K562 (cell line): ENCODE results near the gene CLCF1. TPM values are rescaled to one million over a fixed set of nuclear protein-coding genes. Genes with fewer than 3 reads are reported as not detected.
A peak's percentile ranks its signal among the peaks of the same experiment; 100 is the strongest.

Source experiments
- ATAC-seq: fragments of 200-7000 bp; cut with Tn5 transposase; 3 replicates; pipeline ENCODE4 v1.9.1; 2020; ENCODE audit warnings: moderate library complexity
- BruUV-seq: library from RNA; stranded (reverse); fragments of 400-500 nt; replicated peaks from 2 replicates; lab custom pipeline; 2021; lab: Mats Ljungman, UMichigan
- CTCF ChIA-PET: fragments of 300-600 bp; formaldehyde crosslinking; extraction: SDS; loops from one replicate; lab custom pipeline; 2021; ENCODE audit warnings: low intra/inter-chr PET ratio; lab: Yijun Ruan, JAX
- POLR2A ChIA-PET: fragments of 300-600, 350-650 bp; sonication (Branson Sonifier 250); formaldehyde crosslinking; extraction: SDS; loops from one replicate; lab custom pipeline; 2021; ENCODE audit warnings: antibody characterized with exemption, inconsistent platforms; lab: Yijun Ruan, JAX
- DNase-seq, 4 experiments: peaks; one replicate each; pipeline versions ENCODE4 v3.0.0 to v3.0.0-alpha.2; 2011 to 2018; ENCODE audit warnings: low spot score in 3 of 4, mixed read lengths in 3 of 4; ENCODE audit errors: extremely low read depth in 1 of 4
- FAIRE-seq: peaks from 2 replicates; lab custom pipeline; 2011; peaks lifted over from hg19 to GRCh38; lab: Jason Lieb, UNC
- H2AFZ ChIP-seq: 2 replicates; pipeline ENCODE4 v1.6.0; 2011; ENCODE audit warnings: low read depth, low read length, control low read depth, inconsistent platforms
- H3K27ac ChIP-seq: fragments of 200-600 bp; 3 replicates; pipeline ENCODE4 v1.8.0; 2011; ENCODE audit warnings: low read depth, mild to moderate bottlenecking, control low read depth, inconsistent platforms, low read length, moderate library complexity, mixed read lengths; ENCODE audit errors: extremely low read depth
- H3K27me3 ChIP-seq, 2 experiments: fragments of 300-600 bp in 1 of 2; 2 replicates in 1 of 2; 3 replicates in 1 of 2; pipeline versions ENCODE4 v1.6.0 to v1.8.0; 2011; ENCODE audit warnings: inconsistent platforms in 2 of 2, low read length in 2 of 2, mild to moderate bottlenecking in 1 of 2, mixed read lengths in 1 of 2, moderate library complexity in 1 of 2; ENCODE audit not compliant: control insufficient read depth in 2 of 2, insufficient read depth in 2 of 2
- H3K36me3 ChIP-seq: fragments of 300-600 bp; 3 replicates; pipeline ENCODE4 v1.8.0; 2011; ENCODE audit warnings: mild to moderate bottlenecking, low read length, inconsistent platforms; ENCODE audit not compliant: control insufficient read depth, insufficient read depth
- H3K4me1 ChIP-seq, 2 experiments: fragments of 200-600 bp in 1 of 2; replicated peaks in 1 of 2; 2 replicates in 1 of 2; 3 replicates in 1 of 2; pipeline versions ENCODE4 v1.5.1 to v1.8.0; 2011; ENCODE audit warnings: inconsistent platforms in 2 of 2, low read length in 2 of 2, mild to moderate bottlenecking in 1 of 2, mixed read lengths in 1 of 2, moderate library complexity in 1 of 2; ENCODE audit not compliant: control insufficient read depth in 2 of 2, insufficient read depth in 2 of 2
- H3K4me2 ChIP-seq: 2 replicates; pipeline ENCODE4 v1.6.1; 2011; ENCODE audit warnings: low read length, control low read depth, inconsistent platforms, mixed read lengths; ENCODE audit not compliant: insufficient read depth
- H3K4me3 ChIP-seq: fragments of 200-600 bp; sonication (generic), shearing (Covaris generic); 2 replicates; pipeline ENCODE4 v1.5.1; 2016; ENCODE audit warnings: control low read depth, inconsistent platforms
- H3K79me2 ChIP-seq: fragments of 200-600 bp; 3 replicates; pipeline ENCODE4 v1.8.0; 2011; ENCODE audit warnings: low read length, inconsistent platforms; ENCODE audit not compliant: control insufficient read depth, insufficient read depth
- H3K9ac ChIP-seq, 2 experiments: 2 replicates each; pipeline versions ENCODE4 v1.6.0 to v1.6.1; 2011; ENCODE audit warnings: low read depth in 2 of 2, low read length in 2 of 2, control low read depth in 1 of 2, inconsistent platforms in 1 of 2, mild to moderate bottlenecking in 1 of 2, mixed read lengths in 1 of 2; ENCODE audit not compliant: insufficient read depth in 1 of 2
- H3K9me1 ChIP-seq: one replicate; pipeline ENCODE4 v1.6.0; 2011; ENCODE audit warnings: inconsistent platforms, mild to moderate bottlenecking, low read length, moderate library complexity; ENCODE audit not compliant: control insufficient read depth, insufficient read depth
- H3K9me3 ChIP-seq: replicated peaks from 2 replicates; pipeline ENCODE4 v1.5.1; 2011; ENCODE audit warnings: low read depth, low read length, inconsistent platforms; ENCODE audit not compliant: control insufficient read depth, insufficient read depth
- H4K20me1 ChIP-seq: replicated peaks from 2 replicates; pipeline ENCODE4 v1.6.1; 2011; ENCODE audit warnings: low read length, inconsistent platforms, mixed read lengths; ENCODE audit not compliant: control insufficient read depth, insufficient read depth
- JUNB ChIP-seq: fragments of 450-650 bp; formaldehyde crosslinking; conservative IDR thresholded peaks from 2 replicates; pipeline ENCODE4 v1.4.0; 2020; ENCODE audit warnings: mild to moderate bottlenecking
- KLF1 ChIP-seq: fragments of 450-650 bp; IDR thresholded peaks from 2 replicates; pipeline ENCODE4 v1.6.1; 2016; ENCODE audit warnings: missing genetic modification characterization, missing compliant biosample characterization
- NR3C1 ChIP-seq: sonication (generic); formaldehyde crosslinking; IDR thresholded peaks from 2 replicates; pipeline ENCODE4 v1.8.1; 2022; ENCODE audit warnings: missing genetic modification reagents
- POLR2A ChIP-seq: fragments of 450-650 bp; conservative IDR thresholded peaks from 2 replicates; pipeline ENCODE4 v1.6.1; 2016
- POLR2AphosphoS5 ChIP-seq: IDR thresholded peaks from 2 replicates; pipeline ENCODE4 v1.6.1; 2011; ENCODE audit warnings: mild to moderate bottlenecking, low read depth, low read length, moderate library complexity; ENCODE audit not compliant: control insufficient read depth, insufficient read depth
- POLR2G ChIP-seq: fragments of 200-400 bp; formaldehyde crosslinking; IDR thresholded peaks from 2 replicates; pipeline ENCODE4 v1.6.1; 2017; ENCODE audit warnings: low read depth, mild to moderate bottlenecking, antibody characterized with exemption, low read length, moderate library complexity
- TCF7L2 ChIP-seq: fragments of 150-350 bp; IDR thresholded peaks from 2 replicates; pipeline ENCODE4 v1.6.1; 2016; ENCODE audit warnings: low read depth, mild to moderate bottlenecking, low read length, moderate library complexity
- WGBS: fragments of 100-300 bp; shearing (Covaris generic); methylation state at CpG from one replicate; pipeline ENCODE4 v1.1.6; 2016; ENCODE audit warnings: low coverage, mixed read lengths; ENCODE audit not compliant: insufficient coverage; ENCODE audit errors: missing lambda C conversion rate; 5-methylcytosine and 5-hydroxymethylcytosine counted together
- in situ Hi-C: fragments of 300-500 bp; cut with MboI; formaldehyde crosslinking; loops from 4 replicates; pipeline ENCODE4 v1.15.0; 2018; ENCODE audit warnings: inconsistent platforms, mixed read lengths
- intact Hi-C: fragments of 100-400 bp; cut with micrococcal nuclease; formaldehyde crosslinking; loops from 2 replicates; pipeline ENCODE4 v1.14.2; 2022
- polyA plus RNA-seq, 8 experiments: library from polyadenylated mRNA; depleted of rRNA in 4 of 8; stranded (reverse) in 5 of 8; unstranded in 3 of 8; fragments of >200 nt; fragmentation: Nextera tagmentation in 2 of 8; fragmentation: Illumina TruSeq in 1 of 8; extraction: Ambion mirVana in 2 of 8; extraction: Trizol in 1 of 8; gene quantifications; 2 replicates each; pipeline versions ENCODE4 v1.2.1 to v1.2.3, GENCODE V29; 2011 to 2014; ENCODE audit warnings: inconsistent platforms in 1 of 8, missing spikeins in 1 of 8
- total RNA-seq, 7 experiments: library from RNA; depleted of rRNA in 6 of 7; stranded (reverse); fragments of >200 nt in 6 of 7; fragmentation: Illumina TruSeq in 2 of 7; extraction: Trizol in 2 of 7; gene quantifications; 2 replicates each; pipeline versions ENCODE4 v1.2.1 to v1.2.3, GENCODE V29; 2011 to 2021; ENCODE audit warnings: low replicate concordance in 1 of 7
- TF ChIP-seq, protein P1 (sequence below): sonication (generic); formaldehyde crosslinking; IDR thresholded peaks from 2 replicates; pipeline ENCODE4 v1.8.1; 2023; ENCODE audit warnings: mild to moderate bottlenecking, missing genetic modification reagents
- TF ChIP-seq, protein P2 (sequence below): IDR thresholded peaks from 3 replicates; pipeline ENCODE4 v1.6.1; 2011; ENCODE audit warnings: borderline replicate concordance, mild to moderate bottlenecking; ENCODE audit not compliant: insufficient read length, insufficient read depth
- TF ChIP-seq, protein P3 (sequence below): fragments of 250-450 bp; sonication (Bioruptor Pico); IDR thresholded peaks from 2 replicates; pipeline ENCODE4 v1.6.1; 2021; ENCODE audit warnings: mild to moderate bottlenecking

Gene CLCF1
- total and polyA plus RNA-seq, 9 of the 15 experiments (the other 6 are each of a cell fraction or from before 2014, with no cell fraction given), result 0.49 to 5.8 (median 3.0) TPM

DNA sequence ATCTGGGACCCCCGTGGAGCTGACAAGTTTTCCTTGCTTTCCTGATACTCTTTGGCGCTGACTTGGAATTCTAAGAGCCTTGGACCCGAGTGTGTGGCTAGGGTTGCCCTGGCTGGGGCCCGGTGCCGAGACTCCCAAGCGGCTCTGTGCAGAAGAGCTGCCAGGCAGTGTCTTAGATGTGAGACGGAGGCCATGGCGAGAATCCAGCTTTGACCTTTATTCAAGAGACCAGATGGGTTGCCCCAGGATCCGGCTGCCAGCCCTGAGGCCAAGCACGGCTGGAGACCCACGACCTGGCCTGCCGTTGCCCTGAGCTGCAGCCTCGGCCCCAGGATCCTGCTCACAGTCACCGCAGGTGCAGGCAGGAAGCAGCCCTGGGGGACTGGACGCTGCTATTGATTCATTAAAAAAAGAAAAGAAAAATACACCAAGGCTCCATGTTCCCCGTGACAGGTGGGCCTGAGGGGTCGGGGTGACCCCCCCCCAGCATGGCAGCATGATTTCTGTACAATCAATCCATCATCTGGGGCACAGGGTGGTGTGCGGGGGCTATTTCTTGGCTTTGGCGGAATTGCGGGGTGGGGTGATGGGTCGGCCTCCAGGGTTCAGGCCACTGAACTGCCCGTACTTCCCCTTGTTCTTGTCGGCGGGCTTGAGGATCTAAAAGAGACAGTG lies 24.7 kb upstream of the CLCF1 start:
- no peak for FAIRE-seq
- peak overlapping the region; percentile 43; the same call in 2 of the 3 replicates for H3K27ac ChIP-seq
- peak overlapping the region; percentile 12 to 15; a peak in 3 of 4 replicates for H3K9ac ChIP-seq
- H3K9me1 ChIP-seq, result no peaks in the 10 kb centered on the region
- H3K79me2 ChIP-seq, result peaks cover 23% of the 10 kb centered on the region
- no peak for TF ChIP-seq JUNB (CRISPR knock-in tag)
- TF ChIP-seq KLF1 (tag), result no peak
- TF ChIP-seq POLR2A, result peak; percentile 8; the same call in 1 of the 2 replicates
- TF ChIP-seq, protein P1, sequence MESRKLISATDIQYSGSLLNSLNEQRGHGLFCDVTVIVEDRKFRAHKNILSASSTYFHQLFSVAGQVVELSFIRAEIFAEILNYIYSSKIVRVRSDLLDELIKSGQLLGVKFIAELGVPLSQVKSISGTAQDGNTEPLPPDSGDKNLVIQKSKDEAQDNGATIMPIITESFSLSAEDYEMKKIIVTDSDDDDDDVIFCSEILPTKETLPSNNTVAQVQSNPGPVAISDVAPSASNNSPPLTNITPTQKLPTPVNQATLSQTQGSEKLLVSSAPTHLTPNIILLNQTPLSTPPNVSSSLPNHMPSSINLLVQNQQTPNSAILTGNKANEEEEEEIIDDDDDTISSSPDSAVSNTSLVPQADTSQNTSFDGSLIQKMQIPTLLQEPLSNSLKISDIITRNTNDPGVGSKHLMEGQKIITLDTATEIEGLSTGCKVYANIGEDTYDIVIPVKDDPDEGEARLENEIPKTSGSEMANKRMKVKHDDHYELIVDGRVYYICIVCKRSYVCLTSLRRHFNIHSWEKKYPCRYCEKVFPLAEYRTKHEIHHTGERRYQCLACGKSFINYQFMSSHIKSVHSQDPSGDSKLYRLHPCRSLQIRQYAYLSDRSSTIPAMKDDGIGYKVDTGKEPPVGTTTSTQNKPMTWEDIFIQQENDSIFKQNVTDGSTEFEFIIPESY (CRISPR knock-in tag), result peak; percentile 20; the same call in 1 of the 2 replicates
- TF ChIP-seq, protein P2, sequence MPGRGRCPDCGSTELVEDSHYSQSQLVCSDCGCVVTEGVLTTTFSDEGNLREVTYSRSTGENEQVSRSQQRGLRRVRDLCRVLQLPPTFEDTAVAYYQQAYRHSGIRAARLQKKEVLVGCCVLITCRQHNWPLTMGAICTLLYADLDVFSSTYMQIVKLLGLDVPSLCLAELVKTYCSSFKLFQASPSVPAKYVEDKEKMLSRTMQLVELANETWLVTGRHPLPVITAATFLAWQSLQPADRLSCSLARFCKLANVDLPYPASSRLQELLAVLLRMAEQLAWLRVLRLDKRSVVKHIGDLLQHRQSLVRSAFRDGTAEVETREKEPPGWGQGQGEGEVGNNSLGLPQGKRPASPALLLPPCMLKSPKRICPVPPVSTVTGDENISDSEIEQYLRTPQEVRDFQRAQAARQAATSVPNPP, result no peak
- TF ChIP-seq, protein P3, sequence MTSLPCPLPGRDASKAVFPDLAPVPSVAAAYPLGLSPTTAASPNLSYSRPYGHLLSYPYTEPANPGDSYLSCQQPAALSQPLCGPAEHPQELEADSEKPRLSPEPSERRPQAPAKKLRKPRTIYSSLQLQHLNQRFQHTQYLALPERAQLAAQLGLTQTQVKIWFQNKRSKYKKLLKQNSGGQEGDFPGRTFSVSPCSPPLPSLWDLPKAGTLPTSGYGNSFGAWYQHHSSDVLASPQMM, result no peak
- TF ChIP-seq POLR2G, result peak; percentile 13
- TF ChIP-seq TCF7L2, result no peak
- peak; percentile 21; the same call in 1 of the 2 replicates for TF ChIP-seq POLR2AphosphoS5
- TF ChIP-seq NR3C1 (CRISPR knock-in tag), result no peak
- intact Hi-C loops (no loop called here), in situ Hi-C loops (no loop called here)
- H2AFZ ChIP-seq, result no peak overlapping the region
- WGBS, result 90% methylated on average over 22 of the region's 24 CpGs
- H3K9me3 ChIP-seq, result no peaks in the 10 kb centered on the region
- peaks cover 26 to 78% of the 10 kb centered on the region in 2 experiments for H3K4me1 ChIP-seq
- peaks cover 69% of the 10 kb centered on the region for H3K36me3 ChIP-seq
- no peak overlapping the region for H3K4me3 ChIP-seq
- DNase-seq, result no peak
- ATAC-seq, result no peak
- ChIA-PET POLR2A (interaction anchor here (0.5 to 1.3 kb wide), 7 partner anchors 8 to 1898 kb away, joined by 3 to 5 read pairs (median 3); no protein-coding TSS in a partner anchor), CTCF (interaction anchor here (0.6 kb wide), 1 partner anchor 9 kb away, joined by 3 read pairs; no protein-coding TSS in a partner anchor)
- H3K4me2 ChIP-seq, result no peak overlapping the region
- H3K27me3 ChIP-seq, result no peaks in the 10 kb centered on the region
- 0 out of 2 replicates have a peak, but pooled peaks cover 4% of the 10 kb centered on the region for H4K20me1 ChIP-seq
- BruUV-seq, result TSS peak; percentile 52
